HEK293 (cell line): Measurements from ENCODE around the gene DGKB.

ENCODE experiments used
- CTCF ChIA-PET: fragments of 350-600 bp; formaldehyde crosslinking; extraction: SDS; loops from one replicate; lab custom pipeline; 2021; ENCODE audit warnings: antibody characterized with exemption; lab: Yijun Ruan, JAX
- POLR2A ChIA-PET: fragments of 300-600 bp; formaldehyde crosslinking; extraction: SDS; loops from one replicate; lab custom pipeline; 2020; ENCODE audit warnings: antibody characterized with exemption, inconsistent platforms; lab: Yijun Ruan, JAX
- H3K27ac ChIP-seq: fragments of 200-500 bp; sonication (Bioruptor generic); 2 replicates; pipeline ENCODE4 v1.5.1; 2014; ENCODE audit warnings: low read depth, low read length, control low read depth, inconsistent platforms; ENCODE audit errors: extremely low read depth
- H3K36me3 ChIP-seq, 2 experiments: fragments of 200-500 bp in 1 of 2; sonication (Bioruptor generic) in 1 of 2; 1 replicate in 1 of 2; 2 replicates in 1 of 2; pipeline ENCODE4 v1.5.1; 2014 to 2017; ENCODE audit warnings: inconsistent platforms in 2 of 2, low read length in 2 of 2; ENCODE audit not compliant: control insufficient read depth in 2 of 2, insufficient read depth in 1 of 2
- H3K4me1 ChIP-seq: fragments of 200-500 bp; sonication (Bioruptor generic); 2 replicates; pipeline ENCODE4 v1.5.1; 2014; ENCODE audit warnings: mild to moderate bottlenecking, low read length, inconsistent platforms; ENCODE audit not compliant: control insufficient read depth, insufficient read depth
- H3K4me3 ChIP-seq: 2 replicates; pipeline ENCODE4 v1.5.1; 2011; ENCODE audit warnings: low read depth, mild to moderate bottlenecking, control low read depth, low read length, moderate library complexity
- H3K9me3 ChIP-seq: fragments of 200-500 bp; sonication (Bioruptor generic); 2 replicates; pipeline ENCODE4 v1.5.1; 2014; ENCODE audit warnings: low read depth, low read length, inconsistent platforms; ENCODE audit not compliant: control insufficient read depth, insufficient read depth
- SETDB1 ChIP-seq: IDR thresholded peaks from one replicate; pipeline ENCODE4 v1.6.1; 2017; ENCODE audit warnings: mild to moderate bottlenecking, low read length, moderate library complexity, mixed read lengths; ENCODE audit not compliant: insufficient read length
- SP2 ChIP-seq: fragments of 450-650 bp; formaldehyde crosslinking; IDR thresholded peaks from 2 replicates; pipeline ENCODE4 v1.5.1; 2016; ENCODE audit warnings: missing biosample characterization, missing genetic modification characterization
- TRIM28 ChIP-seq: IDR thresholded peaks from 2 replicates; pipeline ENCODE4 v1.6.1; 2011; ENCODE audit warnings: low read length, control low read depth, borderline replicate concordance
- YY2 ChIP-seq: fragments of 450-650 bp; formaldehyde crosslinking; IDR thresholded peaks from 2 replicates; pipeline ENCODE4 v1.5.1; 2016; ENCODE audit warnings: missing biosample characterization, missing genetic modification characterization
- ZBTB17 ChIP-seq: fragments of 450-650 bp; formaldehyde crosslinking; IDR thresholded peaks from 2 replicates; pipeline ENCODE4 v1.5.1; 2016; ENCODE audit warnings: missing biosample characterization, missing genetic modification characterization
- ZBTB48 ChIP-seq: fragments of 450-650 bp; formaldehyde crosslinking; IDR thresholded peaks from 2 replicates; pipeline ENCODE4 v1.5.1; 2016; ENCODE audit warnings: missing biosample characterization, missing genetic modification characterization
- ZFHX2 ChIP-seq: fragments of 450-650 bp; formaldehyde crosslinking; conservative IDR thresholded peaks from 2 replicates; pipeline ENCODE4 v1.5.1; 2016; ENCODE audit warnings: missing biosample characterization, missing genetic modification characterization
- ZFP3 ChIP-seq: fragments of 450-650 bp; formaldehyde crosslinking; IDR thresholded peaks from 2 replicates; pipeline ENCODE4 v1.5.1; 2016; ENCODE audit warnings: low read depth, missing biosample characterization, missing genetic modification characterization
- ZFP69B ChIP-seq: fragments of 450-650 bp; formaldehyde crosslinking; IDR thresholded peaks from 2 replicates; pipeline ENCODE4 v1.5.1; 2016; ENCODE audit warnings: missing biosample characterization, missing genetic modification characterization
- ZNF133 ChIP-seq: fragments of 450-650 bp; formaldehyde crosslinking; IDR thresholded peaks from 2 replicates; pipeline ENCODE4 v1.5.1; 2016; ENCODE audit warnings: missing biosample characterization, missing genetic modification characterization
- ZNF175 ChIP-seq: fragments of 450-650 bp; formaldehyde crosslinking; IDR thresholded peaks from 2 replicates; pipeline ENCODE4 v1.5.1; 2016; ENCODE audit warnings: missing biosample characterization, missing genetic modification characterization
- ZNF223 ChIP-seq: fragments of 450-650 bp; formaldehyde crosslinking; IDR thresholded peaks from 2 replicates; pipeline ENCODE4 v1.5.1; 2016; ENCODE audit warnings: missing biosample characterization, missing genetic modification characterization
- ZNF248 ChIP-seq: fragments of 450-650 bp; formaldehyde crosslinking; IDR thresholded peaks from 2 replicates; pipeline ENCODE4 v1.5.1; 2017; ENCODE audit warnings: missing biosample characterization, missing genetic modification characterization
- ZNF266 ChIP-seq: fragments of 450-650 bp; formaldehyde crosslinking; IDR thresholded peaks from 2 replicates; pipeline ENCODE4 v1.5.1; 2016; ENCODE audit warnings: missing biosample characterization, missing genetic modification characterization, low read depth
- ZNF341 ChIP-seq: fragments of 450-650 bp; formaldehyde crosslinking; IDR thresholded peaks from 2 replicates; pipeline ENCODE4; 2016; ENCODE audit warnings: low read depth, missing biosample characterization, missing genetic modification characterization
- ZNF350 ChIP-seq: fragments of 450-650 bp; formaldehyde crosslinking; IDR thresholded peaks from 2 replicates; pipeline ENCODE4 v1.5.0; 2017; ENCODE audit warnings: missing biosample characterization, mild to moderate bottlenecking, missing genetic modification characterization
- ZNF37A ChIP-seq: fragments of 450-650 bp; IDR thresholded peaks from 2 replicates; pipeline ENCODE4 v1.5.1; 2018; ENCODE audit warnings: missing biosample characterization, missing genetic modification characterization
- ZNF473 ChIP-seq: fragments of 450-650 bp; formaldehyde crosslinking; IDR thresholded peaks from 2 replicates; pipeline ENCODE4 v1.5.1; 2017; ENCODE audit warnings: missing biosample characterization, missing genetic modification characterization
- ZNF514 ChIP-seq: fragments of 450-650 bp; formaldehyde crosslinking; IDR thresholded peaks from 2 replicates; pipeline ENCODE4 v1.5.1; 2016; ENCODE audit warnings: missing biosample characterization, missing genetic modification characterization
- ZNF530 ChIP-seq: fragments of 450-650 bp; formaldehyde crosslinking; IDR thresholded peaks from 2 replicates; pipeline ENCODE4 v1.5.1; 2016; ENCODE audit warnings: low read depth, missing biosample characterization, missing genetic modification characterization
- ZNF558 ChIP-seq: fragments of 450-650 bp; formaldehyde crosslinking; IDR thresholded peaks from 2 replicates; pipeline ENCODE4 v1.5.1; 2016; ENCODE audit warnings: missing biosample characterization, missing genetic modification characterization
- ZNF600 ChIP-seq: fragments of 450-650 bp; formaldehyde crosslinking; IDR thresholded peaks from 2 replicates; pipeline ENCODE4 v1.5.1; 2016; ENCODE audit warnings: missing biosample characterization, missing genetic modification characterization
- ZNF621 ChIP-seq: fragments of 450-650 bp; formaldehyde crosslinking; IDR thresholded peaks from 2 replicates; pipeline ENCODE4 v1.5.1; 2017; ENCODE audit warnings: missing biosample characterization, missing genetic modification characterization
- ZNF623 ChIP-seq: fragments of 450-650 bp; formaldehyde crosslinking; IDR thresholded peaks from 2 replicates; pipeline ENCODE4 v1.5.1; 2016; ENCODE audit warnings: missing biosample characterization, missing genetic modification characterization
- ZNF830 ChIP-seq: fragments of 450-650 bp; IDR thresholded peaks from 2 replicates; pipeline ENCODE4 v1.5.0; 2018; ENCODE audit warnings: missing biosample characterization, missing genetic modification characterization, low read depth, mild to moderate bottlenecking, moderate library complexity
- ZSCAN23 ChIP-seq: fragments of 450-650 bp; formaldehyde crosslinking; IDR thresholded peaks from 2 replicates; pipeline ENCODE4 v1.5.1; 2016; ENCODE audit warnings: missing biosample characterization, missing genetic modification characterization
- TF ChIP-seq, protein P1 (sequence below): fragments of 450-650 bp; formaldehyde crosslinking; IDR thresholded peaks from 2 replicates; pipeline ENCODE4 v1.5.1; 2016; ENCODE audit warnings: missing biosample characterization, missing genetic modification characterization
- TF ChIP-seq, protein P2 (sequence below): fragments of 450-650 bp; formaldehyde crosslinking; IDR thresholded peaks from 2 replicates; pipeline ENCODE4 v1.5.1; 2016; ENCODE audit warnings: missing biosample characterization, missing genetic modification characterization
- TF ChIP-seq, protein P3 (sequence below): fragments of 450-650 bp; IDR thresholded peaks from 2 replicates; pipeline ENCODE4 v1.5.1; 2018; ENCODE audit warnings: missing biosample characterization, missing genetic modification characterization

DGKB gene

DNA sequence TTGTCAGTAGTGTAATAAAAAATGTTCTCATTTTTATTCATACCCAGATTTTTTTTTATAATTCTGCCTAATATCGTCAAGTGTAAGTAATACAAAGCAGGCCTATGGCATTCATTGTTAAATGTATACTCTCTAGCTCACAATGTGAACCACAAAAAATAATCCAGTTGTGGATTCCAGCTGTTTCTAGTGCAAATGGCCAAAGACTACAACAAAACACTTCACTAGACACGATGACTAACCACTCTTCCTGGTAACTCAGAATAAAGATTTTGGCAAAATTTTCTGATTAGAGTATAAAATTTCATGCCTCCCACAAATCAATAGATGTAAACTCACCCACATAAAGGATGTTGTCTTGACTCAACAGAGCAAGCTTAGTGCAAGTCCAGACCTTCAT lies 396.6 kb downstream of the DGKB start:
- Histone ChIP-seq H3K27ac (no peak overlapping the region), H3K36me3 (no peaks in the 10 kb centered on the region), H3K4me1 (no peaks in the 10 kb centered on the region), H3K4me3 (no peak overlapping the region), H3K9me3 (no peaks in the 10 kb centered on the region; the same call in 1 of the 2 replicates)
- ChIA-PET CTCF (no interaction called here), POLR2A (no interaction called here)
- no peak for TF ChIP-seq ZBTB17 (tag by site-specific recombination)
- no peak for TF ChIP-seq SETDB1
- no peak for TF ChIP-seq ZBTB48 (tag by site-specific recombination)
- no peak for TF ChIP-seq ZNF350 (tag by site-specific recombination)
- TF ChIP-seq ZNF248 (tag by site-specific recombination), result no peak
- no peak for TF ChIP-seq ZNF473 (tag by site-specific recombination)
- no peak for TF ChIP-seq SP2 (tag by site-specific recombination)
- TF ChIP-seq ZNF175 (tag by site-specific recombination), result no peak
- TF ChIP-seq, protein P1, sequence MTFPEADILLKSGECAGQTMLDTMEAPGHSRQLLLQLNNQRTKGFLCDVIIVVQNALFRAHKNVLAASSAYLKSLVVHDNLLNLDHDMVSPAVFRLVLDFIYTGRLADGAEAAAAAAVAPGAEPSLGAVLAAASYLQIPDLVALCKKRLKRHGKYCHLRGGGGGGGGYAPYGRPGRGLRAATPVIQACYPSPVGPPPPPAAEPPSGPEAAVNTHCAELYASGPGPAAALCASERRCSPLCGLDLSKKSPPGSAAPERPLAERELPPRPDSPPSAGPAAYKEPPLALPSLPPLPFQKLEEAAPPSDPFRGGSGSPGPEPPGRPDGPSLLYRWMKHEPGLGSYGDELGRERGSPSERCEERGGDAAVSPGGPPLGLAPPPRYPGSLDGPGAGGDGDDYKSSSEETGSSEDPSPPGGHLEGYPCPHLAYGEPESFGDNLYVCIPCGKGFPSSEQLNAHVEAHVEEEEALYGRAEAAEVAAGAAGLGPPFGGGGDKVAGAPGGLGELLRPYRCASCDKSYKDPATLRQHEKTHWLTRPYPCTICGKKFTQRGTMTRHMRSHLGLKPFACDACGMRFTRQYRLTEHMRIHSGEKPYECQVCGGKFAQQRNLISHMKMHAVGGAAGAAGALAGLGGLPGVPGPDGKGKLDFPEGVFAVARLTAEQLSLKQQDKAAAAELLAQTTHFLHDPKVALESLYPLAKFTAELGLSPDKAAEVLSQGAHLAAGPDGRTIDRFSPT (tag by site-specific recombination), result no peak
- no peak for TF ChIP-seq ZNF266
- no peak for TF ChIP-seq ZNF558
- no peak for TF ChIP-seq ZNF223 (tag by site-specific recombination)
- TF ChIP-seq, protein P2, sequence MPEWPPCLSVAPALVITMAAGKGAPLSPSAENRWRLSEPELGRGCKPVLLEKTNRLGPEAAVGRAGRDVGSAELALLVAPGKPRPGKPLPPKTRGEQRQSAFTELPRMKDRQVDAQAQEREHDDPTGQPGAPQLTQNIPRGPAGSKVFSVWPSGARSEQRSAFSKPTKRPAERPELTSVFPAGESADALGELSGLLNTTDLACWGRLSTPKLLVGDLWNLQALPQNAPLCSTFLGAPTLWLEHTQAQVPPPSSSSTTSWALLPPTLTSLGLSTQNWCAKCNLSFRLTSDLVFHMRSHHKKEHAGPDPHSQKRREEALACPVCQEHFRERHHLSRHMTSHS (tag by site-specific recombination), result no peak
- TF ChIP-seq ZNF530 (tag by site-specific recombination), result no peak

DNA sequence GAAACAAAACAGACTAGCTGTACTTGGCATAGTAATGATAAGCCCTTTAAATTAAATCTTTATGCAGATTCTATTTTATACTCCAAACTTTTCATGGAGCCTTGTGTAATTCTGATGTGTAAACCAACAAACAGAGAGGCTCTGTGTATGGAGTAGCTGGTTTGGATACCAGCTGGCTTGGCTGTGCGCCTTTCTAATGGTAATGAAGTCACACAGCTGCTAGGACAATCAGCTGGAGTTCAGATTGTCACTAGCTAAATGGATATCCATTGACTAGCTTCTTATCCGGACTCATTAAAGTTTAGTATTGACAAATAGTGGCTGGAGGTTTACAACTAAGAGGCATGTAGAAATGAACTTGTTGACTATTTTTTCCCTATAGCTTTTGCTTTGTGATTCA lies 398.4 kb downstream of the DGKB start:
- Histone ChIP-seq H3K36me3 (no peaks in the 10 kb centered on the region), H3K4me3 (no peak overlapping the region), H3K9me3 (no peaks in the 10 kb centered on the region; the same call in 1 of the 2 replicates), H3K4me1 (no peaks in the 10 kb centered on the region), H3K27ac (no peak overlapping the region)
- TF ChIP-seq ZFP69B (no peak), ZNF341 (tag by site-specific recombination) (no peak), ZNF623 (tag by site-specific recombination) (no peak), ZFP3 (tag by site-specific recombination) (no peak), ZNF514 (tag by site-specific recombination) (no peak), ZNF133 (tag by site-specific recombination) (no peak), ZSCAN23 (no peak), ZBTB17 (tag by site-specific recombination) (no peak), ZNF621 (no peak), ZNF830 (no peak), TRIM28 (no peak), ZNF37A (tag by site-specific recombination) (no peak), YY2 (no peak), ZFHX2 (no peak), ZNF600 (tag by site-specific recombination) (no peak)
- TF ChIP-seq, protein P3, sequence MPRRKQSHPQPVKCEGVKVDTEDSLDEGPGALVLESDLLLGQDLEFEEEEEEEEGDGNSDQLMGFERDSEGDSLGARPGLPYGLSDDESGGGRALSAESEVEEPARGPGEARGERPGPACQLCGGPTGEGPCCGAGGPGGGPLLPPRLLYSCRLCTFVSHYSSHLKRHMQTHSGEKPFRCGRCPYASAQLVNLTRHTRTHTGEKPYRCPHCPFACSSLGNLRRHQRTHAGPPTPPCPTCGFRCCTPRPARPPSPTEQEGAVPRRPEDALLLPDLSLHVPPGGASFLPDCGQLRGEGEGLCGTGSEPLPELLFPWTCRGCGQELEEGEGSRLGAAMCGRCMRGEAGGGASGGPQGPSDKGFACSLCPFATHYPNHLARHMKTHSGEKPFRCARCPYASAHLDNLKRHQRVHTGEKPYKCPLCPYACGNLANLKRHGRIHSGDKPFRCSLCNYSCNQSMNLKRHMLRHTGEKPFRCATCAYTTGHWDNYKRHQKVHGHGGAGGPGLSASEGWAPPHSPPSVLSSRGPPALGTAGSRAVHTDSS (tag by site-specific recombination), result no peak
- ChIA-PET CTCF (no interaction called here), POLR2A (no interaction called here)
